Uterus (tissue), 4 donors: Measurements from ENCODE around the gene HIVEP1. TPM values are rescaled to one million over a fixed set of nuclear protein-coding genes. Genes with fewer than 3 reads are reported as not detected.

Source experiments
- DNase-seq, 2 donors: peaks; one replicate each; pipeline ENCODE4 v3.0.0-alpha.2; 2019 to 2020
- H3K27ac ChIP-seq, 2 donors: fragments of 200-600 bp; sonication (generic); 1 replicate in 1 of 2; 2 replicates in 1 of 2; pipeline ENCODE4 v1.5.1; 2016 to 2018
- H3K27me3 ChIP-seq, 2 donors: fragments of 200-600 bp; sonication (generic); one replicate each; pipeline ENCODE4 v1.5.1; 2018 to 2019; ENCODE audit warnings: control low read depth in 1 of 2
- H3K36me3 ChIP-seq, 2 donors: fragments of 200-600 bp; sonication (generic); one replicate each; pipeline ENCODE4 v1.5.1; 2019; ENCODE audit warnings: control low read depth in 1 of 2
- H3K4me1 ChIP-seq, 2 donors: fragments of 200-600 bp; sonication (generic); one replicate each; pipeline ENCODE4 v1.5.1; 2018 to 2019; ENCODE audit warnings: control low read depth in 1 of 2
- H3K4me3 ChIP-seq, 2 donors: fragments of 200-600 bp; sonication (generic); 1 replicate in 1 of 2; 2 replicates in 1 of 2; pipeline ENCODE4 v1.5.1; 2018 to 2019; ENCODE audit warnings: mild to moderate bottlenecking in 1 of 2
- H3K9me3 ChIP-seq, 2 donors: fragments of 200-600 bp; sonication (generic); one replicate each; pipeline ENCODE4 v1.5.1; 2019; ENCODE audit warnings: control low read depth in 1 of 2
- POLR2A ChIP-seq, 2 donors: fragments of 450-650 bp; IDR thresholded peaks; one replicate each; pipeline ENCODE4 v1.6.1; 2016; ENCODE audit warnings: antibody characterized with exemption in 2 of 2, mild to moderate bottlenecking in 1 of 2, moderate library complexity in 1 of 2
- intact Hi-C: fragments of 100-400 bp; cut with DNase I; formaldehyde crosslinking; loops from one replicate; pipeline ENCODE4 v1.15.1; 2023; ENCODE audit warnings: low total_unique reads
- total RNA-seq, 4 donors: library from RNA; depleted of rRNA in 3 of 4; stranded (reverse); fragments of >200 nt in 3 of 4; gene quantifications; one replicate each; pipeline versions ENCODE4 v1.1.0 to v1.2.4, GENCODE V29; 2014 to 2023
- TF ChIP-seq, protein P1 (sequence below), 4 experiments: fragments of 200-600 bp in 2 of 4; fragments of 450-650 bp in 2 of 4; sonication (generic) in 2 of 4; IDR thresholded peaks; one replicate each; pipeline ENCODE4 v1.5.1; 2016 to 2019; ENCODE audit warnings: antibody characterized with exemption in 4 of 4, mild to moderate bottlenecking in 2 of 4, moderate library complexity in 1 of 4
- donor health status: DM: yes; HTN: yes; CAD: no.

The HIVEP1 gene
- total RNA-seq, 4 donors from 2014 or later: 8.5 to 38.1 (median 22.0) TPM

GRCh38 chr6:12066297-12066696 is 54.2 kb downstream of the HIVEP1 start:
- Histone ChIP-seq H3K4me3 (no peak overlapping the region), H3K4me1 (no peaks in the 10 kb centered on the region), H3K27ac (no peak overlapping the region), H3K9me3 (no peaks in the 10 kb centered on the region), H3K27me3 (no peaks in the 10 kb centered on the region), H3K36me3 (no peaks in the 10 kb centered on the region)
- DNase-seq: no peak
- intact Hi-C loops: no loop called here
- TF ChIP-seq, protein P1, sequence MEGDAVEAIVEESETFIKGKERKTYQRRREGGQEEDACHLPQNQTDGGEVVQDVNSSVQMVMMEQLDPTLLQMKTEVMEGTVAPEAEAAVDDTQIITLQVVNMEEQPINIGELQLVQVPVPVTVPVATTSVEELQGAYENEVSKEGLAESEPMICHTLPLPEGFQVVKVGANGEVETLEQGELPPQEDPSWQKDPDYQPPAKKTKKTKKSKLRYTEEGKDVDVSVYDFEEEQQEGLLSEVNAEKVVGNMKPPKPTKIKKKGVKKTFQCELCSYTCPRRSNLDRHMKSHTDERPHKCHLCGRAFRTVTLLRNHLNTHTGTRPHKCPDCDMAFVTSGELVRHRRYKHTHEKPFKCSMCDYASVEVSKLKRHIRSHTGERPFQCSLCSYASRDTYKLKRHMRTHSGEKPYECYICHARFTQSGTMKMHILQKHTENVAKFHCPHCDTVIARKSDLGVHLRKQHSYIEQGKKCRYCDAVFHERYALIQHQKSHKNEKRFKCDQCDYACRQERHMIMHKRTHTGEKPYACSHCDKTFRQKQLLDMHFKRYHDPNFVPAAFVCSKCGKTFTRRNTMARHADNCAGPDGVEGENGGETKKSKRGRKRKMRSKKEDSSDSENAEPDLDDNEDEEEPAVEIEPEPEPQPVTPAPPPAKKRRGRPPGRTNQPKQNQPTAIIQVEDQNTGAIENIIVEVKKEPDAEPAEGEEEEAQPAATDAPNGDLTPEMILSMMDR (IDR thresholded peaks at IDR 0.05): no peak
- no peak for TF ChIP-seq POLR2A (IDR thresholded peaks at IDR 0.05)

- no peak for DNase-seq
- no peak for TF ChIP-seq POLR2A (IDR thresholded peaks at IDR 0.05)
- TF ChIP-seq, protein P1 (IDR thresholded peaks at IDR 0.05): no peak
- Histone ChIP-seq H3K4me1 (no peaks in the 10 kb centered on the region), H3K36me3 (no peaks in the 10 kb centered on the region), H3K4me3 (no peak overlapping the region), H3K27ac (no peak overlapping the region), H3K27me3 (no peaks in the 10 kb centered on the region), H3K9me3 (no peaks in the 10 kb centered on the region)
- intact Hi-C loops: no loop called here
Observed at GRCh38 chr6:12068899-12069557, 56.9 kb downstream of the HIVEP1 start.

- no peak for DNase-seq
- Histone ChIP-seq H3K27ac (no peak overlapping the region), H3K9me3 (no peaks in the 10 kb centered on the region), H3K4me3 (no peak overlapping the region), H3K27me3 (no peaks in the 10 kb centered on the region), H3K4me1 (no peaks in the 10 kb centered on the region), H3K36me3 (no peaks in the 10 kb centered on the region)
- TF ChIP-seq POLR2A (IDR thresholded peaks at IDR 0.05): no peak
- TF ChIP-seq, protein P1 (IDR thresholded peaks at IDR 0.05): no peak
- intact Hi-C loops: no loop called here
Observed at GRCh38 chr6:12069891-12070529, 57.9 kb downstream of the HIVEP1 start.

DNA sequence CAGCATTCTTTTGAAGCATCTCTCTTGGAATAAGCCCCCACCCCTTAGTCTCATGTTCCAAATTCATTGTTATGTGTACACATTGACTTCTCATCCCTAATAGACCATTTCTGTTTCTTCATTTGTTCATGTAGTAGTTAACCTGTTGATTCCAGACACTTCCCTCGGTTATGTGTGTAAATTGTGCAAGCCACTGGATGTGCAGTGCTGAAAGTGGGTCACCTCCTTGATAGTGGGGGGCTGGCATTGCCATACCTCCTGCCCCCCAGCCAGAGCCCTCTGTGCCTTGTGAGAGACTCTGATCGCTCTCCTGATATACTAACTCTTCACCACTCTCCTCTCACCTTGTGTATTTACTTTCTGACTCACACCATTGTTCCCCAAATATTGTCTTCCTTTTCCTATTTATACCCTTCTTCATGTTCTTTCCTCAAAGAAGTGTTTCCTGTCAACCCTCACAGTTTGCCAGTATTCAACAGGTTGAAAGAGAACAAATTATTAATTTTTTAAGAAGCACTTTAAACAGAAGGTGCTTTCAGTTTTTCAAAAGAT is 59.0 kb downstream of the HIVEP1 start:
- TF ChIP-seq, protein P1 (IDR thresholded peaks at IDR 0.05): no peak
- no peak for TF ChIP-seq POLR2A (IDR thresholded peaks at IDR 0.05)
- H3K4me3 ChIP-seq: no peak overlapping the region
- H3K4me1 ChIP-seq: no peaks in the 10 kb centered on the region
- H3K27me3 ChIP-seq: no peaks in the 10 kb centered on the region
- H3K27ac ChIP-seq: no peak overlapping the region
- intact Hi-C loops: no loop called here
- DNase-seq: no peak
- no peaks in the 10 kb centered on the region for H3K9me3 ChIP-seq
- H3K36me3 ChIP-seq: no peaks in the 10 kb centered on the region

DNA sequence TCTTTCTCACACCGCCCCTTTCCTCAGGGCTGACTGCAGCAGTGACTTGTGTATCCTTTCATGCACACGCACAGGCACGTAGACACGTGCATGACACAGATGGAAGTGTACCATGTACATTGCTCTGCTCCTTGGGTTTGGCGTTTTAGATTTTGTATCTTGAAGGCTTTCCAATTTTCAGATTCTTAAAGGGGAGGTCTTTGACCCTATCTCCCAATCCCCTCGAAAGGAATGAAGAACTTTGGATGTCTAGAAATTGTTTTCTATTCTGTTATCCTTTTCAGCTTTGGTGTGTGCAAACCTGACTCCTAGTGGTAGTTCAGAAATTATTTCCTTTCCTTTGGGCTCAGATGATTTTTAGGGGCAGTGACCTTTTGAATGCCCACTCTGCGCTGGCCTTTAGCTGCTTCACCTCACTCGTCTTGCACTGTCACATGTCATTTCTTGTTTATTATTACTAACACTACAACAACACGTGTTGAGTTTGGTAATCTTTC is 63.0 kb downstream of the HIVEP1 start:
- Histone ChIP-seq H3K27ac (no peak overlapping the region), H3K9me3 (no peaks in the 10 kb centered on the region), H3K36me3 (no peaks in the 10 kb centered on the region), H3K27me3 (no peaks in the 10 kb centered on the region), H3K4me3 (no peak overlapping the region), H3K4me1 (no peaks in the 10 kb centered on the region)
- TF ChIP-seq, protein P1 (IDR thresholded peaks at IDR 0.05): peak in 3 of 4 experiments; percentile 10 to 15 (median 14)
- TF ChIP-seq POLR2A (IDR thresholded peaks at IDR 0.05): no peak
- DNase-seq: no peak
- intact Hi-C loops: no loop called here
